CD14-positive monocyte (primary cell): ENCODE measurements around the gene NUDT8. TPM values are rescaled to one million over a fixed set of nuclear protein-coding genes. Genes with fewer than 3 reads are reported as not detected.
"Not testable (repeated sequence)": the region's sequence is repeated elsewhere in the genome, so short reads cannot be mapped to it uniquely, and the experiment has no call there.

Source experiments
- DNase-seq, 3 donors: peaks; one replicate each; pipeline ENCODE4 v3.0.0-alpha.2; 2011 to 2022
- H2AFZ ChIP-seq: 2 replicates; pipeline ENCODE4 v1.6.0; 2012; ENCODE audit warnings: mild to moderate bottlenecking, low read depth, low read length, inconsistent platforms; ENCODE audit not compliant: insufficient read depth, poor library complexity, severe bottlenecking
- H3K27ac ChIP-seq, 2 donors: 1 replicate in 1 of 2; 2 replicates in 1 of 2; pipeline ENCODE4 v1.5.1; 2012 to 2013; ENCODE audit warnings: low read length in 2 of 2, control low read depth in 1 of 2, inconsistent platforms in 1 of 2, low read depth in 1 of 2, mild to moderate bottlenecking in 1 of 2
- H3K27me3 ChIP-seq, 2 donors: one replicate each; pipeline versions ENCODE4 v1.6.0 to v1.6.1; 2011 to 2013; ENCODE audit warnings: low read length in 2 of 2; ENCODE audit not compliant: control insufficient read depth in 2 of 2, insufficient read depth in 2 of 2
- H3K36me3 ChIP-seq, 2 donors: replicated peaks in 1 of 2; 1 replicate in 1 of 2; 2 replicates in 1 of 2; pipeline versions ENCODE4 v1.5.1 to v1.6.1; 2012 to 2013; ENCODE audit warnings: low read length in 2 of 2, control low read depth in 1 of 2, inconsistent platforms in 1 of 2, mild to moderate bottlenecking in 1 of 2; ENCODE audit not compliant: insufficient read depth in 2 of 2, control insufficient read depth in 1 of 2
- H3K4me1 ChIP-seq, 2 donors: 1 replicate in 1 of 2; 2 replicates in 1 of 2; pipeline versions ENCODE4 v1.5.1 to v1.6.1; 2012 to 2013; ENCODE audit warnings: low read length in 2 of 2, control low read depth in 1 of 2, inconsistent platforms in 1 of 2, mild to moderate bottlenecking in 1 of 2, moderate library complexity in 1 of 2; ENCODE audit not compliant: insufficient read depth in 2 of 2, control insufficient read depth in 1 of 2
- H3K4me2 ChIP-seq: replicated peaks from 2 replicates; pipeline ENCODE3; 2012; ENCODE audit warnings: low read length, moderate library complexity, mild to moderate bottlenecking; ENCODE audit not compliant: poor library complexity, severe bottlenecking; ENCODE audit errors: extremely low read depth
- H3K4me3 ChIP-seq, 3 experiments: fragments of 200-600 bp in 1 of 3; sonication (generic) in 1 of 3; replicated peaks in 1 of 3; 1 replicate in 2 of 3; 2 replicates in 1 of 3; pipeline ENCODE4 v1.5.1; 2011 to 2013; ENCODE audit warnings: low read length in 3 of 3, mild to moderate bottlenecking in 3 of 3, control low read depth in 2 of 3, low read depth in 2 of 3, inconsistent platforms in 1 of 3, moderate library complexity in 1 of 3
- H3K79me2 ChIP-seq: 2 replicates; pipeline ENCODE4 v1.6.0; 2012; ENCODE audit warnings: mild to moderate bottlenecking, control low read depth, inconsistent platforms, low read length, moderate library complexity; ENCODE audit not compliant: insufficient read depth
- H3K9ac ChIP-seq: 2 replicates; pipeline ENCODE4 v1.6.0; 2017; ENCODE audit warnings: low read length, mild to moderate bottlenecking; ENCODE audit not compliant: insufficient read depth, poor library complexity, severe bottlenecking
- H3K9me3 ChIP-seq, 2 donors: replicated peaks in 1 of 2; 1 replicate in 1 of 2; 2 replicates in 1 of 2; pipeline versions ENCODE4 v1.5.1 to v1.6.1; 2012 to 2013; ENCODE audit warnings: low read length in 2 of 2, control low read depth in 1 of 2; ENCODE audit not compliant: control insufficient read depth in 1 of 2, insufficient read depth in 1 of 2
- H4K20me1 ChIP-seq: 2 replicates; pipeline ENCODE4 v1.6.0; 2012; ENCODE audit warnings: mild to moderate bottlenecking, low read length, control low read depth, moderate library complexity; ENCODE audit not compliant: insufficient read depth
- H3K27ac Mint-ChIP-seq, 7 donors: one replicate each; pipeline ENCODE4 v1.8.0; 2020; ENCODE audit warnings: mild to moderate bottlenecking in 7 of 7, mixed read lengths in 7 of 7, moderate library complexity in 6 of 7, inconsistent platforms in 2 of 7
- H3K27me3 Mint-ChIP-seq, 3 donors: one replicate each; pipeline ENCODE4 v1.8.0; 2021 to 2022; ENCODE audit warnings: low read depth in 3 of 3, mild to moderate bottlenecking in 3 of 3, mixed read lengths in 3 of 3, moderate library complexity in 3 of 3, inconsistent platforms in 1 of 3
- H3K36me3 Mint-ChIP-seq, 2 donors: one replicate each; pipeline ENCODE4 v1.8.0; 2020; ENCODE audit warnings: mixed read lengths in 2 of 2, inconsistent platforms in 1 of 2, mild to moderate bottlenecking in 1 of 2
- H3K4me1 Mint-ChIP-seq: one replicate; pipeline ENCODE4 v1.8.0; 2020; ENCODE audit warnings: mild to moderate bottlenecking, mixed read lengths
- H3K4me3 Mint-ChIP-seq, 2 donors: one replicate each; pipeline ENCODE4 v1.8.0; 2020; ENCODE audit warnings: mild to moderate bottlenecking in 2 of 2, mixed read lengths in 2 of 2, moderate library complexity in 1 of 2
- H3K9me3 Mint-ChIP-seq, 7 donors: one replicate each; pipeline ENCODE4 v1.8.0; 2020 to 2022; ENCODE audit warnings: mixed read lengths in 7 of 7, mild to moderate bottlenecking in 6 of 7, moderate library complexity in 6 of 7, inconsistent platforms in 2 of 7
- WGBS: methylation state at CpG from one replicate; pipeline ENCODE4 v1.1.5; 2013; ENCODE audit warnings: missing lambda C conversion rate; ENCODE audit not compliant: insufficient coverage; 5-methylcytosine and 5-hydroxymethylcytosine counted together
- intact Hi-C, 2 donors: fragments of 100-400 bp; cut with micrococcal nuclease; formaldehyde crosslinking; loops; one replicate each; pipeline versions ENCODE4 v1.15.0 to v1.15.1; 2023
- polyA plus RNA-seq, 3 donors: library from polyadenylated mRNA; depleted of rRNA in 1 of 3; unstranded in 2 of 3; stranded (reverse) in 1 of 3; fragments of 300-500 nt in 2 of 3; fragments of >200 nt in 1 of 3; fragmentation: Illumina TruSeq in 2 of 3; gene quantifications; 1 replicate in 2 of 3; 2 replicates in 1 of 3; pipeline ENCODE4 v1.2.3, GENCODE V29; 2012 to 2021
- TF ChIP-seq, protein P1 (sequence below): fragments of 200-600 bp; IDR thresholded peaks from one replicate; pipeline ENCODE4 v1.8.0; 2022; ENCODE audit warnings: antibody characterized with exemption, mild to moderate bottlenecking

NUDT8 gene
- polyA plus RNA-seq, 3 donors: 0.92 to 1.4 (median 1.3) TPM

- H3K4me1 Mint-ChIP-seq: peaks cover 18% of the 10 kb centered on the region
- H3K27ac Mint-ChIP-seq: no peak overlapping the region
- Histone ChIP-seq H4K20me1 (no peaks in the 10 kb centered on the region), H3K4me1 (peaks cover 7 to 10% of the 10 kb centered on the region in 2 donors), H3K9ac (no peak overlapping the region), H3K4me2 (no peak overlapping the region), H3K9me3 (no peaks in the 10 kb centered on the region), H3K79me2 (no peaks in the 10 kb centered on the region), H2AFZ (no peak overlapping the region), H3K27ac (no peak overlapping the region), H3K36me3 (no peaks in the 10 kb centered on the region), H3K27me3 (peaks cover 0 to 7% of the 10 kb centered on the region in 2 donors), H3K4me3 (no peak overlapping the region)
- TF ChIP-seq, protein P1, sequence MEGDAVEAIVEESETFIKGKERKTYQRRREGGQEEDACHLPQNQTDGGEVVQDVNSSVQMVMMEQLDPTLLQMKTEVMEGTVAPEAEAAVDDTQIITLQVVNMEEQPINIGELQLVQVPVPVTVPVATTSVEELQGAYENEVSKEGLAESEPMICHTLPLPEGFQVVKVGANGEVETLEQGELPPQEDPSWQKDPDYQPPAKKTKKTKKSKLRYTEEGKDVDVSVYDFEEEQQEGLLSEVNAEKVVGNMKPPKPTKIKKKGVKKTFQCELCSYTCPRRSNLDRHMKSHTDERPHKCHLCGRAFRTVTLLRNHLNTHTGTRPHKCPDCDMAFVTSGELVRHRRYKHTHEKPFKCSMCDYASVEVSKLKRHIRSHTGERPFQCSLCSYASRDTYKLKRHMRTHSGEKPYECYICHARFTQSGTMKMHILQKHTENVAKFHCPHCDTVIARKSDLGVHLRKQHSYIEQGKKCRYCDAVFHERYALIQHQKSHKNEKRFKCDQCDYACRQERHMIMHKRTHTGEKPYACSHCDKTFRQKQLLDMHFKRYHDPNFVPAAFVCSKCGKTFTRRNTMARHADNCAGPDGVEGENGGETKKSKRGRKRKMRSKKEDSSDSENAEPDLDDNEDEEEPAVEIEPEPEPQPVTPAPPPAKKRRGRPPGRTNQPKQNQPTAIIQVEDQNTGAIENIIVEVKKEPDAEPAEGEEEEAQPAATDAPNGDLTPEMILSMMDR: no peak
- intact Hi-C loops: no loop called here
- DNase-seq: no peak
- H3K9me3 Mint-ChIP-seq: peaks cover 2 to 12% (median 5%) of the 10 kb centered on the region in 7 donors
- H3K27me3 Mint-ChIP-seq: peaks cover 8 to 31% (median 14%) of the 10 kb centered on the region in 3 donors
- no peaks in the 10 kb centered on the region for H3K36me3 Mint-ChIP-seq
- WGBS: 83% methylated on average over 1 of the region's 1 CpG
- H3K4me3 Mint-ChIP-seq: peak overlapping the region in 1 of 2 donors; percentile 21
Observed at GRCh38 chr11:67599149-67599548, 30.6 kb downstream of the NUDT8 start.

DNA sequence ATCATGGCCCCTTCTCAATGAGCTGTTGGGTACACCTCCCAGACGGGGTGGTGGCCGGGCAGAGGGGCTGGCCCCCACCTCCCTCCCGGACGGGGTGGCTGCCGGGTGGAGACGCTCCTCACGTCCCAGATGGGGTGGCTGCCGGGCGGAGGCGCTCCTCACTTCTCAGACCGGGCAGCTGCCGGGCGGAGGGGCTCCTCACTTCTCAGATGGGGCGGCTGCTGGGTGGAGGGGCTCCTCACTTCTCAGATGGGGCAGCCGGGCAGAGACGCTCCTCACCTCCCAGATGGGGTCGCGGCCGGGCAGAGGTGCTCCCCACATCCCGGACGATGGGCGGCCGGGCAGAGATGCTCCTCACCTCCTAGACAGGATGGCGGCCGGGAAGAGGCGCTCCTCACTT, 31.8 kb downstream of the NUDT8 start:
- intact Hi-C loops, H3K79me2 ChIP-seq, H3K36me3 ChIP-seq, H3K9me3 ChIP-seq, H3K27ac Mint-ChIP-seq, H2AFZ ChIP-seq, H3K27me3 ChIP-seq, H3K4me2 ChIP-seq, H3K4me3 ChIP-seq, H3K27ac ChIP-seq, H3K9ac ChIP-seq, H4K20me1 ChIP-seq, H3K36me3 Mint-ChIP-seq, H3K4me3 Mint-ChIP-seq, DNase-seq, H3K4me1 ChIP-seq: not testable (repeated sequence)
- Mint-ChIP-seq H3K27me3 (peaks cover 8 to 29% (median 11%) of the 10 kb centered on the region in 3 donors), H3K9me3 (peaks cover 2 to 11% (median 5%) of the 10 kb centered on the region in 7 donors), H3K4me1 (peaks cover 18% of the 10 kb centered on the region)
- WGBS: 89% methylated on average over 6 of the region's 26 CpGs

- H3K4me3 ChIP-seq, H3K4me2 ChIP-seq, DNase-seq, H4K20me1 ChIP-seq, H3K27me3 ChIP-seq, H3K27ac ChIP-seq, H3K9ac ChIP-seq, H3K36me3 Mint-ChIP-seq, intact Hi-C loops, H3K9me3 ChIP-seq, H3K79me2 ChIP-seq, H3K27ac Mint-ChIP-seq, H3K4me3 Mint-ChIP-seq, H3K9me3 Mint-ChIP-seq, H2AFZ ChIP-seq, H3K36me3 ChIP-seq: not testable (repeated sequence)
- no CpG with 5 or more reads among the region's 3 CpGs for WGBS
- peaks cover 8 to 27% (median 11%) of the 10 kb centered on the region in 3 donors for H3K27me3 Mint-ChIP-seq
- H3K4me1 Mint-ChIP-seq: peaks cover 20% of the 10 kb centered on the region
- H3K4me1 ChIP-seq: peaks cover 11 to 14% of the 10 kb centered on the region in 2 donors
Observed at GRCh38 chr11:67597458-67597857, 32.3 kb downstream of the NUDT8 start.
